Renal pelvis (tissue), 4 donors: ENCODE data around the gene MMAA. TPM values are rescaled to one million over a fixed set of nuclear protein-coding genes. Genes with fewer than 3 reads are reported as not detected.

Experiments
- DNase-seq: peaks from one replicate; pipeline ENCODE4 v3.0.0-alpha.2; 2013
- polyA plus RNA-seq, 3 donors: library from polyadenylated mRNA; unstranded; fragments of 120-200 nt; gene quantifications; one replicate each; pipeline ENCODE4 v1.2.1, GENCODE V29; 2013; ENCODE audit not compliant: insufficient read length in 3 of 3

The MMAA gene
- polyA plus RNA-seq, 3 donors = 10.9 to 13.3 (median 10.9) TPM

GRCh38 chr4:145697332-145697731 is 78.1 kb downstream of the MMAA start:
- no peak for DNase-seq

- DNase-seq = no peak
Observed at GRCh38 chr4:145698507-145698906, 79.3 kb downstream of the MMAA start.

- peak; percentile 52 for DNase-seq
Observed at GRCh38 chr4:145703850-145704497, 84.8 kb downstream of the MMAA start.

GRCh38 chr4:145709336-145709735 is 90.2 kb downstream of the MMAA start:
- DNase-seq = no peak

Other genes with a start within 250 kb of the MMAA start
- gene SMAD1, start 137.5 kb upstream of the MMAA start, polyA plus RNA-seq = 10 to 100 TPM; 61.8 to 73.3 (median 63.3) TPM
- not detected for gene C4orf51, start 60.8 kb downstream of the MMAA start, polyA plus RNA-seq